ENCODE measurements around the gene KSR1. TPM values are rescaled to one million over a fixed set of nuclear protein-coding genes. Genes with fewer than 3 reads are reported as not detected.

KSR1 gene
- total RNA-seq, 2 experiments from 2014 or later: 19.4 to 25.3 TPM

DNA sequence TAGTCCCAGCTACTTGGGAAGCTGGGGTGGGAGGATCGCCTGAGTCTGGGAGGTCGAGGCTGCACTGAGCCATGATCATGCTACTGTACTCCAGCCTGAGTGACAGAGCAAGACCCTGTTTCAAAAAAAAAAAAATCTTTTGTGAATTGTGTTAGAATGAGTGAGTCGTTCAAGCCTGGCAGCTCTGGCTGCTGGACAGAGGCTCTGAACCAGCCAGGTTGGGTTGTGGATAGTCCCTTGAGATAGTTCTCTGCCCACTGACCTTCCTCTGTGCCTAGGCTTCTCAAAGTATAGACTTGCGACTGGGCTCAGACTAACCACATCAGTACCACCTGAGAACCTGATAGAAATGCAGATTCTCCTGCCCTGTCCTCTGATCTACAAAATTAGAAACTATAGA is 2.2 kb upstream of the KSR1 start:
- DNase-seq (no peak), ATAC-seq (ENCODE audit: poor library complexity) (no peak)
- ChIA-PET POLR2A (interaction anchor here (2.9 kb wide), 1 partner anchor 14 kb away, joined by 21 read pairs; no protein-coding TSS in a partner anchor), CTCF (no interaction called here)
- no peaks in the 10 kb centered on the region for H3K36me3 ChIP-seq (ENCODE audit: insufficient read depth, low read length)
- H3K4me1 ChIP-seq (ENCODE audit: insufficient read depth, low read length): peaks cover 30% of the 10 kb centered on the region
- no peaks in the 10 kb centered on the region for H3K27me3 ChIP-seq (ENCODE audit: control insufficient read depth in 1 of 2, insufficient read depth in 2 of 2, low read length in 2 of 2)
- H3K27ac Mint-ChIP-seq: no peak overlapping the region
- H3K27me3 Mint-ChIP-seq: no peaks in the 10 kb centered on the region
- TF ChIP-seq CTCF (IDR thresholded peaks at IDR 0.05): no peak
- no peak overlapping the region for H3K27ac ChIP-seq (ENCODE audit: low read depth in 1 of 2, low read length in 2 of 2)
- no peaks in the 10 kb centered on the region for H3K36me3 Mint-ChIP-seq (ENCODE audit: low read depth)
- peak overlapping the region; percentile 67 for H3K4me3 Mint-ChIP-seq
- intact Hi-C loops (cut with DNase I, micrococcal nuclease): loop anchor here (2.0 to 10.0 kb wide), 5 partner anchors 71 to 441 kb away; partner anchors contain the start of gene LYRM9 (in 1 of the 2)
- H3K4me1 Mint-ChIP-seq (ENCODE audit: low read depth): peaks cover 16% of the 10 kb centered on the region
- no peak overlapping the region for H3K4me3 ChIP-seq (ENCODE audit: low read length)
- no peaks in the 10 kb centered on the region for H3K9me3 Mint-ChIP-seq
- H3K9me3 ChIP-seq (ENCODE audit: control insufficient read depth in 1 of 2, insufficient read depth in 1 of 2, low read length in 2 of 2): no peaks in the 10 kb centered on the region

GRCh38 chr17:27455236-27455913 is 873 bp upstream of the KSR1 start:
- Histone ChIP-seq H3K4me1 (ENCODE audit: insufficient read depth, low read length) (peaks cover 32% of the 10 kb centered on the region), H3K9me3 (ENCODE audit: control insufficient read depth in 1 of 2, insufficient read depth in 1 of 2, low read length in 2 of 2) (no peaks in the 10 kb centered on the region), H3K27me3 (ENCODE audit: control insufficient read depth in 1 of 2, insufficient read depth in 2 of 2, low read length in 2 of 2) (no peaks in the 10 kb centered on the region), H3K36me3 (ENCODE audit: insufficient read depth, low read length) (no peaks in the 10 kb centered on the region), H3K27ac (ENCODE audit: low read depth in 1 of 2, low read length in 2 of 2) (no peak overlapping the region), H3K4me3 (ENCODE audit: low read length) (peak overlapping the region; percentile 57)
- H3K9me3 Mint-ChIP-seq: no peaks in the 10 kb centered on the region
- DNase-seq: peak in 1 of 14 experiments; percentile 15
- H3K4me3 Mint-ChIP-seq: peak overlapping the region; percentile 72
- no peak for ATAC-seq (ENCODE audit: poor library complexity)
- TF ChIP-seq CTCF (IDR thresholded peaks at IDR 0.05): no peak
- no peaks in the 10 kb centered on the region for H3K36me3 Mint-ChIP-seq (ENCODE audit: low read depth)
- H3K27me3 Mint-ChIP-seq: no peaks in the 10 kb centered on the region
- POLR2A ChIA-PET: interaction anchor here (0.9 to 3.9 kb wide), 7 partner anchors 12 to 438 kb away, joined by 3 to 29 read pairs (median 8); partner anchors contain the start of genes LYRM9 and WSB1
- peak overlapping the region; percentile 10 for H3K27ac Mint-ChIP-seq
- peaks cover 16% of the 10 kb centered on the region for H3K4me1 Mint-ChIP-seq (ENCODE audit: low read depth)
- intact Hi-C loops (cut with DNase I, micrococcal nuclease): loop anchor here (1.0 to 10.0 kb wide), 6 partner anchors 28 to 439 kb away; partner anchors contain the start of gene LYRM9 (in 1 of the 2)
- CTCF ChIA-PET: interaction anchor here (0.8 to 2.9 kb wide), 11 partner anchors 11 to 160 kb away, joined by 3 to 31 read pairs (median 5); no protein-coding TSS in a partner anchor

DNA sequence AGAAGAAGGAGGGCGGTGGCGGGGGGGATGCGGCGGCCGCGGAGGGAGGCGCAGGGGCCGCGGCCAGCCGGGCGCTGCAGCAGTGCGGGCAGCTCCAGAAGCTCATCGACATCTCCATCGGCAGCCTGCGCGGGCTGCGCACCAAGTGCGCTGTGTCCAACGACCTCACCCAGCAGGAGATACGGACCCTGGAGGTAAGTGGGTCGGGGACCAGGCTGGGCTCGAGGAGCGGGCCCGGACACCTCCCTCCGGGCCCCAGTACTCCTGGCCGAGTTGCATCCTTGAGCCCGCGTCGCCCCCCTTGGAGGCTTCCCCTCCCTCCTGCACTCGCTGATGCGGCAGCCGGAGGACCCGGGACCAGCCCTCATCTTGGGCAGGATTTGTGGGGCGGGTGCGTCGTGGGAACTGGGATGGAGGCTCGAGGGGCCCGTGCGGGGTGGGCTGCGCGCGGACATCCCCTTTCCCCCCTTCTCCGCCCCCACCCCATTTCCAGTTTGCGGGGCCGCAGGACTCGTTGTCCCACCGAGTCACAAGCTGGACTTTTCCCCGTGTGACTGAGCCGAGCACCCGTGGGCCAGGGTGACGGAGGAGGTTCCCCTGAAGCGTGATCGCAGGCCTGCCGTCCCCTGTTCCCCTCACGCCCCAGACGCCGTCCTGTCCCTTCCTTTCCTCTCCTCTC is 572 bp downstream of the KSR1 start:
- DNase-seq: peak in 4 of 14 experiments; percentile 25 to 49 (median 36)
- Histone ChIP-seq H3K27ac (ENCODE audit: low read depth in 1 of 2, low read length in 2 of 2) (no peak overlapping the region), H3K36me3 (ENCODE audit: insufficient read depth, low read length) (no peaks in the 10 kb centered on the region), H3K27me3 (ENCODE audit: control insufficient read depth in 1 of 2, insufficient read depth in 2 of 2, low read length in 2 of 2) (no peaks in the 10 kb centered on the region), H3K4me1 (ENCODE audit: insufficient read depth, low read length) (peaks cover 35% of the 10 kb centered on the region), H3K4me3 (ENCODE audit: low read length) (peak overlapping the region; percentile 82), H3K9me3 (ENCODE audit: control insufficient read depth in 1 of 2, insufficient read depth in 1 of 2, low read length in 2 of 2) (no peaks in the 10 kb centered on the region)
- Mint-ChIP-seq H3K9me3 (no peaks in the 10 kb centered on the region), H3K4me1 (ENCODE audit: low read depth) (peaks cover 20% of the 10 kb centered on the region), H3K36me3 (ENCODE audit: low read depth) (no peaks in the 10 kb centered on the region), H3K27me3 (no peaks in the 10 kb centered on the region), H3K4me3 (peak overlapping the region; percentile 87), H3K27ac (peak overlapping the region; percentile 60)
- ATAC-seq (ENCODE audit: poor library complexity): no peak
- ChIA-PET CTCF (interaction anchor here (0.9 to 2.9 kb wide), 10 partner anchors 10 to 162 kb away, joined by 3 to 31 read pairs (median 5); no protein-coding TSS in a partner anchor), POLR2A (interaction anchor here (1.3 to 3.9 kb wide), 6 partner anchors 11 to 436 kb away, joined by 3 to 29 read pairs (median 14); partner anchors contain the start of genes LYRM9 and WSB1)
- TF ChIP-seq CTCF (IDR thresholded peaks at IDR 0.05): no peak
- intact Hi-C loops (cut with DNase I, micrococcal nuclease): loop anchor here (1.0 to 10.0 kb wide), 5 partner anchors 16 to 438 kb away; partner anchors contain the start of gene LYRM9 (in 1 of the 2)
